ENCODE results near the gene DENND1B. TPM values are rescaled to one million over a fixed set of nuclear protein-coding genes. Genes with fewer than 3 reads are reported as not detected.

DENND1B gene
- total and polyA plus RNA-seq, 2 of the 8 experiments (the other 6 are each of a cell fraction or from before 2014, with no cell fraction given): 0.74 to 3.3 TPM

- H3K14ac ChIP-seq (ENCODE audit: insufficient read length): no peak overlapping the region
- no peak overlapping the region for H4K8ac ChIP-seq (ENCODE audit: extremely low read depth, insufficient read depth, low read length)
- CTCF ChIA-PET (ENCODE audit: partially characterized antibody): interaction anchor here (0.7 to 2.0 kb wide), 4 partner anchors 10 to 190 kb away, joined by 3 to 5 read pairs (median 4); no protein-coding TSS in a partner anchor
- H2BK20ac ChIP-seq (ENCODE audit: low read length): no peak overlapping the region
- H2BK15ac ChIP-seq (ENCODE audit: low read length): no peak overlapping the region
- H3K27ac ChIP-seq (ENCODE audit: low read depth, low read length): no peak overlapping the region
- POLR2A ChIA-PET (ENCODE audit: partially characterized antibody): no interaction called here
- WGBS, 2 experiments (ENCODE audit: extremely low coverage in 1 of 2, insufficient coverage in 1 of 2, insufficient read length in 1 of 2, insufficient replicate concordance in 2 of 2, low coverage in 1 of 2, low lambda C conversion rate in 2 of 2, missing lambda C conversion rate in 1 of 2): 89% methylated on average over 5 of the region's 5 CpGs; no CpG with 5 or more reads in 1 of the 2 experiments
- no peak overlapping the region for H3K23ac ChIP-seq (ENCODE audit: insufficient read length)
- DNase-seq (ENCODE audit: low read depth in 1 of 2, low spot score in 2 of 2) (no peak), FAIRE-seq (no peak)
- H3K9me3 ChIP-seq (ENCODE audit: insufficient read depth in 2 of 2, low read depth in 1 of 2, low read length in 1 of 2): no peaks in the 10 kb centered on the region
- H4K5ac ChIP-seq (ENCODE audit: insufficient read length, low read depth, low read length): no peak overlapping the region
- H3K9ac ChIP-seq (replicated peaks in 1 of 4; ENCODE audit: extremely low read depth in 1 of 4, low read depth in 3 of 4, low read length in 3 of 4): no peak overlapping the region
- H2BK5ac ChIP-seq (ENCODE audit: low read depth, low read length): no peak overlapping the region; the same call in 1 of the 2 replicates
- H3K79me2 ChIP-seq (ENCODE audit: control insufficient read depth in 1 of 2, insufficient read depth in 2 of 2, low read length in 2 of 2): no peaks in the 10 kb centered on the region
- peak overlapping the region; percentile 80 for H2BK120ac ChIP-seq (replicated peaks; ENCODE audit: low read depth, low read length)
- H2AFZ ChIP-seq (ENCODE audit: low read length): no peak overlapping the region
- no peak overlapping the region for H3K4ac ChIP-seq (replicated peaks; ENCODE audit: insufficient read length, low read depth, low read length)
- H3K4me3 ChIP-seq (ENCODE audit: extremely low read depth in 1 of 4, insufficient read depth in 2 of 4, low read depth in 3 of 4, low read length in 4 of 4): no peak overlapping the region
- H3K27me3 ChIP-seq (replicated peaks in 1 of 4; ENCODE audit: control insufficient read depth in 3 of 4, extremely low read depth in 1 of 4, insufficient read depth in 3 of 4, low read length in 3 of 4): no peaks in the 10 kb centered on the region
- H2AK5ac ChIP-seq (ENCODE audit: low read depth, low read length): no peak overlapping the region
- H4K91ac ChIP-seq (replicated peaks; ENCODE audit: insufficient read length, low read length): no peak overlapping the region
- H3K23me2 ChIP-seq (ENCODE audit: low read depth, low read length): no peaks in the 10 kb centered on the region
- H2BK12ac ChIP-seq (ENCODE audit: low read depth, low read length): no peak overlapping the region
- no peak overlapping the region for H3K56ac ChIP-seq (replicated peaks; ENCODE audit: insufficient read length, low read depth, low read length)
- H3K4me1 ChIP-seq (replicated peaks in 1 of 4; ENCODE audit: control insufficient read depth in 3 of 4, insufficient read depth in 4 of 4, low read length in 3 of 4): peaks cover 0 to 29% (median 14%) of the 10 kb centered on the region in 4 experiments; a peak in 5 of 7 replicates
- no peaks in the 10 kb centered on the region for H4K20me1 ChIP-seq (replicated peaks in 1 of 2; ENCODE audit: control insufficient read depth in 1 of 2, insufficient read depth in 2 of 2, low read length in 2 of 2)
- H3K79me1 ChIP-seq (ENCODE audit: low read depth, low read length): no peaks in the 10 kb centered on the region
- no peak overlapping the region for H3K18ac ChIP-seq (ENCODE audit: extremely low read depth, low read length)
- no peaks in the 10 kb centered on the region for H3K36me3 ChIP-seq (ENCODE audit: control insufficient read depth in 2 of 4, insufficient read depth in 4 of 4, low read length in 3 of 4)
- H3K4me2 ChIP-seq (ENCODE audit: insufficient read depth in 1 of 2, low read depth in 2 of 2, low read length in 2 of 2): no peak overlapping the region
- no peak for TF ChIP-seq RBBP5 (IDR thresholded peaks at IDR 0.05; ENCODE audit: borderline replicate concordance, low read depth, low read length)
- TF ChIP-seq RNF2 (IDR thresholded peaks at IDR 0.05; ENCODE audit: borderline replicate concordance, low read depth, low read length, missing control alignments, poor library complexity, severe bottlenecking): no peak
- TF ChIP-seq ZNF274 (IDR thresholded peaks at IDR 0.05; ENCODE audit: borderline replicate concordance, extremely low read depth, low read length): no peak
- TF ChIP-seq MAFK (IDR thresholded peaks at IDR 0.05; ENCODE audit: low read depth, low read length): no peak
- no peak for TF ChIP-seq CBX8 (IDR thresholded peaks at IDR 0.05; ENCODE audit: borderline replicate concordance, low read depth, low read length)
- TF ChIP-seq GABPA (IDR thresholded peaks at IDR 0.05; ENCODE audit: borderline replicate concordance, insufficient read depth, low read length): no peak
- TF ChIP-seq CHD1 (IDR thresholded peaks at IDR 0.05; ENCODE audit: low read depth, low read length): no peak
- no peak for TF ChIP-seq SIRT6 (IDR thresholded peaks at IDR 0.05; ENCODE audit: low read length)
- no peak for TF ChIP-seq EGR1 (IDR thresholded peaks at IDR 0.05; ENCODE audit: borderline replicate concordance, low read depth, low read length)
- no peak for TF ChIP-seq POU5F1 (IDR thresholded peaks at IDR 0.05; ENCODE audit: low read depth, low read length)
- TF ChIP-seq GTF2F1 (IDR thresholded peaks at IDR 0.05; ENCODE audit: borderline replicate concordance, low read depth, low read length): no peak
- TF ChIP-seq NANOG (IDR thresholded peaks at IDR 0.05; ENCODE audit: insufficient read depth, low read depth, low read length, poor library complexity, severe bottlenecking): no peak
Measured at GRCh38 chr1:197807739-197808453, 32.6 kb upstream of the DENND1B start.

Data from H1 (cell line).